GM12801 (cell line): ENCODE data around the gene ABL2.

Source experiments
- TF ChIP-seq, protein P1 (sequence below): IDR thresholded peaks from one replicate; pipeline ENCODE4 v1.5.1; 2011; ENCODE audit warnings: control low read depth; ENCODE audit not compliant: insufficient read length; ENCODE audit errors: extremely low read depth

Gene ABL2

DNA sequence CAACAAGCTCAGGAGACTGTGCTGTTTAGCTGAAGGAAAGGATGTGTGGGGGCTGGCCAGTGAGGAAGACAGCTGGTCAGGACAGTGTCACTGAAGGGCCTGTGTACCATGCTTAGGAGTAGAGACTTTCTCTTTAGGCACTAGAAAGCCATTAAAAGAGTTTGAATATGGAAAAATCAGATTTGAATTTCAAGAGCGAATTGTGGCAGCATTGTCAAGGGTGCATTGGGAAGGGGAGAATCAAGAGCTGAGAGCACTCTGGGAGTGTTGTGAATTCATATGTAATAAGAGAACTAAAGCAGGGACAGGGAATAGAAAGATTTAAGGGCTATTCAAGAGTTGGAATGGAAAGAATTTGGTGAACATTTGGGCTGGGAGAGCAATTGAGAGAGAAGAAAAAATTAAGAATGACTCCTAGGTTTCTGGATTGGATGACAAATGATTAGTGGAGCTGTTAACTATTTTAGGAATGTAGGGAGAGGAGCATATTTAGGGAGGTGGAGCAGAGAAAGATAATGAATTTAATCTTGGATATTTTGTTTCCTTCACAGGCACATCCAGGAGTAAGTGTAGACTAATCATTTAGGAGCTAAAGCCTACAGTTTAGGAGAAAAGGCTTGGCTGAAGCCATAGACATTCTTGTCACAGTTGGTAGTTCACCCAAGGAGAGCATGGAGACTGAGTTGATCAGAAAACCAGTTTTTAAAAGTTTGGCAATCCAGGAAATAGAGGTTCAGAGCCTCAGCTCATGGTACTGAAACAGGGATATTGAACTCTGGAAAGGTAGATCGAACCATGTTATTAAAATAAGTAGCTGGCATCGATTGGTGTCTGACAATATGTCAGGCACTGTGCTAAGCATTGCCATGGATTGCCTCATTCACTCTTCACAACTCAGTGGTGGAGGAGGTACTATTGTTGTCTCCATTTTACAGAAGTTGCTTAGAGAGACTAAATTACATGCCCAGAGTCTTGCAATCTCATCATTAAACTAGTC, 170.7 kb downstream of the ABL2 start:
- TF ChIP-seq, protein P1, sequence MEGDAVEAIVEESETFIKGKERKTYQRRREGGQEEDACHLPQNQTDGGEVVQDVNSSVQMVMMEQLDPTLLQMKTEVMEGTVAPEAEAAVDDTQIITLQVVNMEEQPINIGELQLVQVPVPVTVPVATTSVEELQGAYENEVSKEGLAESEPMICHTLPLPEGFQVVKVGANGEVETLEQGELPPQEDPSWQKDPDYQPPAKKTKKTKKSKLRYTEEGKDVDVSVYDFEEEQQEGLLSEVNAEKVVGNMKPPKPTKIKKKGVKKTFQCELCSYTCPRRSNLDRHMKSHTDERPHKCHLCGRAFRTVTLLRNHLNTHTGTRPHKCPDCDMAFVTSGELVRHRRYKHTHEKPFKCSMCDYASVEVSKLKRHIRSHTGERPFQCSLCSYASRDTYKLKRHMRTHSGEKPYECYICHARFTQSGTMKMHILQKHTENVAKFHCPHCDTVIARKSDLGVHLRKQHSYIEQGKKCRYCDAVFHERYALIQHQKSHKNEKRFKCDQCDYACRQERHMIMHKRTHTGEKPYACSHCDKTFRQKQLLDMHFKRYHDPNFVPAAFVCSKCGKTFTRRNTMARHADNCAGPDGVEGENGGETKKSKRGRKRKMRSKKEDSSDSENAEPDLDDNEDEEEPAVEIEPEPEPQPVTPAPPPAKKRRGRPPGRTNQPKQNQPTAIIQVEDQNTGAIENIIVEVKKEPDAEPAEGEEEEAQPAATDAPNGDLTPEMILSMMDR, result no peak

DNA sequence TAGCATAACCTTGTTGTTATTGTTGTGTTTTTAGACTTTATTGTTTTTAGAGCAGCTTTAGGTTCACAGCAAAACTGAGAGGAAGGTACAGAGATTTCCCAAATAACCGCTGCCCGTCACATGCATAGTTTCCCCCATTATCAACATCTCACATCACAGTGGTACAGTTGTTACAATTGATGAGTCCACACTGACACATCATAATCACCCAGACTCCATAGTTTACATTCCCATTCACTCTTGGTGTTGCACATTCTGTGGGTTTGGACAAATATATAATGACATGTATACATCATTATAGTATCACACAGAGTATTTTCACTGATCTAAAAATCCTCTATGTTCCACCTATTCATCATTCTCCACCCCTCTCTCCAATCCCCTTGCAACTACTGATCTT, 173.5 kb downstream of the ABL2 start:
- TF ChIP-seq, protein P1, result no peak

DNA sequence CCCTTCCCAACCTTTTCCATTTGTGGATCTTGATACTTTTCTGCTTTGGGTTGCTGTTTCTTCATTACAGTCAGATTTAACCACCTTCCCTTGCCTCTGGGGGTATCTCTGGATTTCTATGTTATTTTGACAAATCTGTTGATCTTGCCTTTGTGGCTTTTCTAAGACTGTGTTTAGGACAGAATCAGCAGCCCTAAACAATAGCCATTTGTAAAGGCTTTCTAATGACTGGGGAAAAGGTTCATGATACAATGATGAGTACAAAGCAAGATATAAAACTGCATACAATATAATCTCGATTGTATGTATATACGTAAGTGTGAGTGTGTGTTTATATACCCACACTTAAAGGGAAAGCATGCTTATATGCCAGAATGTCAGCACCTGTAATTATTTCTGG, 176.0 kb downstream of the ABL2 start:
- TF ChIP-seq, protein P1, result no peak

DNA sequence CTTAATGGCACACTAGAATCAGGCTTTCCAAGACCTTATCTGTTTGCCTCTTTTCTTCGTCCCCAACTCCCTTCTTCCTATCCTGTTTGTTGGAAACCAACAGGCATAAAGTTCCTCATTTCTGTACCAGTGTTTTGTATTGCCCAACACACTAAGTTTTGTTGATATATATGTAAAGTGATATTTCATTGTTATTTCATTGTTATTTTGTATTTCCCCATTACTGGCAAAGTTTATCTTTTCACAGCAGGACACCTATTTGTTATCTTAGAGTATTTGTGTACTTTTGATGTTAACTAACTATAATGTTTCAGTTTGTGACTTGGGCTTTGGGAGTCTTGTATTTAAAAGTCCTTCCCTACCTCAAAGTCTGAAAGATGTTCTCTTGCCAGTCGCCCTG, 176.7 kb downstream of the ABL2 start:
- TF ChIP-seq, protein P1, result no peak
